Cardiac fibroblast (primary cell): ENCODE results near the gene FOXN3.

Experiments
- DNase-seq, 2 donors: peaks; one replicate each; pipeline versions ENCODE4 v3.0.0 to v3.0.0-alpha.2; 2010; ENCODE audit warnings: low read depth in 2 of 2
- H3K4me3 ChIP-seq, 2 donors: replicated peaks in 1 of 2; 1 replicate in 1 of 2; 2 replicates in 1 of 2; pipeline ENCODE4 v1.5.1; 2011; ENCODE audit warnings: low read depth in 2 of 2, low read length in 2 of 2, mild to moderate bottlenecking in 2 of 2, moderate library complexity in 1 of 2
- CTCF ChIP-seq: IDR thresholded peaks from one replicate; pipeline ENCODE4 v1.5.1; 2011; ENCODE audit warnings: low read depth, mild to moderate bottlenecking, low read length, inconsistent platforms

FOXN3 gene

GRCh38 chr14:89349171-89350008 is 67.6 kb downstream of the FOXN3 start:
- no peak overlapping the region for H3K4me3 ChIP-seq
- TF ChIP-seq CTCF = no peak
- DNase-seq = peak; percentile 27 to 31

GRCh38 chr14:89348722-89349121 is 68.3 kb downstream of the FOXN3 start:
- H3K4me3 ChIP-seq = no peak overlapping the region
- DNase-seq = peak in 1 of 2 donors; percentile 68
- TF ChIP-seq CTCF = no peak

GRCh38 chr14:89347885-89348284 is 69.1 kb downstream of the FOXN3 start:
- no peak for DNase-seq
- no peak for TF ChIP-seq CTCF
- no peak overlapping the region for H3K4me3 ChIP-seq

GRCh38 chr14:89344920-89345254 is 72.1 kb downstream of the FOXN3 start:
- no peak for TF ChIP-seq CTCF
- no peak for DNase-seq
- no peak overlapping the region for H3K4me3 ChIP-seq

GRCh38 chr14:89343356-89343755 is 73.7 kb downstream of the FOXN3 start:
- no peak overlapping the region for H3K4me3 ChIP-seq
- no peak for DNase-seq
- TF ChIP-seq CTCF = no peak

- TF ChIP-seq CTCF = no peak
- H3K4me3 ChIP-seq = no peak overlapping the region
Observed at GRCh38 chr14:89342049-89342448, 75.0 kb downstream of the FOXN3 start.

More at GRCh38 chr14:89342049-89342448, 75.0 kb downstream of the FOXN3 start:
- DNase-seq = no peak
